ENCODE data around the gene MPP2.

Gene MPP2

GRCh38 chr17:43826206-43826605 is 81.1 kb downstream of the MPP2 start:
- TF ChIP-seq, protein P1, sequence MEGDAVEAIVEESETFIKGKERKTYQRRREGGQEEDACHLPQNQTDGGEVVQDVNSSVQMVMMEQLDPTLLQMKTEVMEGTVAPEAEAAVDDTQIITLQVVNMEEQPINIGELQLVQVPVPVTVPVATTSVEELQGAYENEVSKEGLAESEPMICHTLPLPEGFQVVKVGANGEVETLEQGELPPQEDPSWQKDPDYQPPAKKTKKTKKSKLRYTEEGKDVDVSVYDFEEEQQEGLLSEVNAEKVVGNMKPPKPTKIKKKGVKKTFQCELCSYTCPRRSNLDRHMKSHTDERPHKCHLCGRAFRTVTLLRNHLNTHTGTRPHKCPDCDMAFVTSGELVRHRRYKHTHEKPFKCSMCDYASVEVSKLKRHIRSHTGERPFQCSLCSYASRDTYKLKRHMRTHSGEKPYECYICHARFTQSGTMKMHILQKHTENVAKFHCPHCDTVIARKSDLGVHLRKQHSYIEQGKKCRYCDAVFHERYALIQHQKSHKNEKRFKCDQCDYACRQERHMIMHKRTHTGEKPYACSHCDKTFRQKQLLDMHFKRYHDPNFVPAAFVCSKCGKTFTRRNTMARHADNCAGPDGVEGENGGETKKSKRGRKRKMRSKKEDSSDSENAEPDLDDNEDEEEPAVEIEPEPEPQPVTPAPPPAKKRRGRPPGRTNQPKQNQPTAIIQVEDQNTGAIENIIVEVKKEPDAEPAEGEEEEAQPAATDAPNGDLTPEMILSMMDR (IDR thresholded peaks at IDR 0.05; ENCODE audit: low read depth, low read length), result no peak
- DNase-seq (ENCODE audit: extremely low read depth, low read depth), result no peak

DNA sequence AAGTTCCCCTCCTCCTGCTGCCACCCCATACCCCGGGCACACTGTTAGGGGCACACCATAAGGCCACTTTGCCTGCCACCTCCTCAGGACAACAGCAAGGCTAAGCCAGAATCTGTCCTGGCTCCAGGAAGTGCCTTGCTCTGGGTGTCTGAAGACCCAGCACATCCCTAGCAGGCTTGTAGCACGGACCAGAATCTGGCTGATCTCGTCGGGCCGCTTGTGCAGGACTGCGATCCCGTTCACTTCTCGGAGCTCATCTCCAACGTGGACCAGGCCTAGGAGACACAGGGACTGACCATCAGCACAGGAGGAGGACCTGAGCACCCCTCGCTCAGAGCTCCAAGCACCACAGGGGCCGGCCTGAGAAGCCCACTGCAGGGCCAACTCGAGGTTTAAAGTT is 81.8 kb downstream of the MPP2 start:
- DNase-seq (ENCODE audit: extremely low read depth, low read depth), result no peak
- TF ChIP-seq, protein P1 (IDR thresholded peaks at IDR 0.05; ENCODE audit: low read depth, low read length), result no peak

Data from AG09319 (cell line).